HL-60 (cell line): ENCODE results near the gene TBK1.

ENCODE experiments used
- SPI1 ChIP-seq: IDR thresholded peaks from 2 replicates; pipeline ENCODE4 v1.6.1; 2012; ENCODE audit warnings: low read depth, mild to moderate bottlenecking, borderline replicate concordance
- TF ChIP-seq, protein P1 (sequence below): IDR thresholded peaks from one replicate; pipeline ENCODE4 v1.5.1; 2011; ENCODE audit warnings: low read length, control low read depth, inconsistent platforms; ENCODE audit not compliant: insufficient read depth

DNA sequence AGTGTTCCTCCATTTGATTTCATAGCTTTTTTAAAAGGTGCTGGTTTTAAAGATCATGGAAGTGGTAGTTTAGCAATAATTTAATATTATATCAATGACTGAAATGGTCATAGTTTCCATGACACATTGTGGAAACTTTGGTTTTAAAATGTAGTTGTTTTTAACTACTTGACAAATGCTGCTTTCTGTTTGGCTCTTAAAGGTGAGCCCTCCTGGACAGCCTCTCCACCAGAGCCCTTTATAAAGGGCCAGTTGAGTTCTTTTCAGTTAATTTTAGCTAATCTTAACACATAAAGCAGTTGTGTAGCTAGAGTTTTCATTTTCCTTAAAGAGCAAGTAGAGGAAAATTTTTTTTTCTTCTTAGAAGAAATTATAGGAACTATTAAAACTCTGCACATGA, 33.7 kb upstream of the TBK1 start:
- no peak for TF ChIP-seq SPI1
- TF ChIP-seq, protein P1, sequence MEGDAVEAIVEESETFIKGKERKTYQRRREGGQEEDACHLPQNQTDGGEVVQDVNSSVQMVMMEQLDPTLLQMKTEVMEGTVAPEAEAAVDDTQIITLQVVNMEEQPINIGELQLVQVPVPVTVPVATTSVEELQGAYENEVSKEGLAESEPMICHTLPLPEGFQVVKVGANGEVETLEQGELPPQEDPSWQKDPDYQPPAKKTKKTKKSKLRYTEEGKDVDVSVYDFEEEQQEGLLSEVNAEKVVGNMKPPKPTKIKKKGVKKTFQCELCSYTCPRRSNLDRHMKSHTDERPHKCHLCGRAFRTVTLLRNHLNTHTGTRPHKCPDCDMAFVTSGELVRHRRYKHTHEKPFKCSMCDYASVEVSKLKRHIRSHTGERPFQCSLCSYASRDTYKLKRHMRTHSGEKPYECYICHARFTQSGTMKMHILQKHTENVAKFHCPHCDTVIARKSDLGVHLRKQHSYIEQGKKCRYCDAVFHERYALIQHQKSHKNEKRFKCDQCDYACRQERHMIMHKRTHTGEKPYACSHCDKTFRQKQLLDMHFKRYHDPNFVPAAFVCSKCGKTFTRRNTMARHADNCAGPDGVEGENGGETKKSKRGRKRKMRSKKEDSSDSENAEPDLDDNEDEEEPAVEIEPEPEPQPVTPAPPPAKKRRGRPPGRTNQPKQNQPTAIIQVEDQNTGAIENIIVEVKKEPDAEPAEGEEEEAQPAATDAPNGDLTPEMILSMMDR, result no peak
